Measurements from ENCODE around the gene PCDHGA3.
"Not testable (repeated sequence)": the region's sequence is repeated elsewhere in the genome, so short reads cannot be mapped to it uniquely, and the experiment has no call there.

Gene PCDHGA3

DNA sequence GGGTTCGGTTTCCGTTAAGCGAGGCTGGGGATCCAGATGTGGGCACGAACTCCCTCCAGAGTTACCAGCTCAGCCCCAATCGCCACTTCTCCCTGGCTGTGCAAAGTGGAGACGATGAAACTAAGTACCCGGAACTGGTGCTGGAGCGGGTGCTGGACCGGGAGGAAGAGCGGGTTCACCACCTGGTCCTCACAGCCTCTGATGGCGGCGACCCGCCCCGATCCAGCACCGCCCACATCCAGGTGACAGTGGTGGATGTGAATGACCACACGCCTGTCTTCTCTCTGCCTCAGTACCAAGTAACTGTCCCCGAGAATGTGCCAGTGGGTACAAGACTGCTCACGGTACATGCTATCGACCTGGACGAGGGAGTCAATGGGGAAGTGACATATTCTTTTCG is 39.7 kb downstream of the PCDHGA3 start:
- no peak for DNase-seq (ENCODE audit: low spot score)

DNA sequence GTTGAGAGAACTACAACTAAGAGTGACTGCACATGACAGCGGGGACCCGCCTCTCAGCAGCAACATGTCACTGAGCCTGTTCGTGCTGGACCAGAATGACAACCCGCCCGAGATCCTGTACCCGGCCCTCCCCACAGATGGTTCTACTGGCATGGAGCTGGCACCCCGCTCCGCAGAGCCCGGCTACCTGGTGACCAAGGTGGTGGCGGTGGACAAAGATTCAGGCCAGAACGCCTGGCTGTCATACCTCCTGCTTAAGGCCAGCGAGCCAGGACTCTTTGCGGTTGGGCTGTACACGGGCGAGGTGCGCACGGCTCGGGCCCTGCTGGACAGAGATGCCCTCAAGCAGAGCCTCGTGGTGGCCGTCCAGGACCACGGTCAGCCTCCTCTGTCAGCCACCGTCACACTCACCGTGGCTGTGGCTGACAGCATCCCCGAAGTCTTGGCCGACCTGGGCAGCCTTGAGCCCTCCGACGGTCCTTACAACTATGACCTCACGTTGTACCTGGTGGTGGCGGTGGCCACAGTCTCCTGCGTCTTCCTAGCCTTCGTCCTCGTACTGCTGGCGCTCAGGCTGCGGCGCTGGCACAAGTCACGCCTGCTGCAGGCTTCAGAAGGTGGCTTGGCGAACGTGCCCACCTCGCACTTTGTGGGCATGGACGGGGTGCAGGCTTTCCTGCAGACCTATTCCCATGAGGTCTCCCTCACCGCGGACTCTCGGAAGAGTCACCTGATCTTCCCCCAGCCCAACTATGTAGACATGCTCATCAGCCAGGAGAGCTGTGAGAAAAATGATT is 41.0 kb downstream of the PCDHGA3 start:
- DNase-seq (ENCODE audit: low spot score) = no peak

GRCh38 chr5:141387557-141388311 is 44.1 kb downstream of the PCDHGA3 start, which contains the start of gene PCDHGB4:
Gene PCDHGB4, plus strand, starts transcription at chr5:141387698. Its CDS starts 187 bp downstream, at chr5:141387885.
- not testable (repeated sequence) for DNase-seq (ENCODE audit: low spot score)

DNA sequence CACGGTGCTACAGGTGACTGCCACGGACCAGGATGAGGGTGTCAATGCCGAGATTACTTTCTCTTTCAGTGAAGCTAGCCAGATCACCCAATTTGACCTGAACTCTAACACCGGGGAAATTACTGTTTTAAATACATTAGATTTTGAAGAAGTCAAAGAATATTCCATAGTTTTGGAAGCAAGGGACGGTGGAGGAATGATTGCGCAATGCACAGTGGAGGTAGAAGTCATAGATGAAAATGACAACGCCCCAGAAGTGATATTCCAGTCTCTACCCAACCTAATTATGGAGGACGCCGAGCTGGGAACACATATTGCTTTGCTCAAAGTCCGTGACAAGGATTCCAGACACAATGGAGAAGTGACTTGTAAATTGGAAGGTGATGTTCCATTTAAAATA is 45.0 kb downstream of the PCDHGA3 start:
- no peak for DNase-seq (ENCODE audit: low spot score)

DNA sequence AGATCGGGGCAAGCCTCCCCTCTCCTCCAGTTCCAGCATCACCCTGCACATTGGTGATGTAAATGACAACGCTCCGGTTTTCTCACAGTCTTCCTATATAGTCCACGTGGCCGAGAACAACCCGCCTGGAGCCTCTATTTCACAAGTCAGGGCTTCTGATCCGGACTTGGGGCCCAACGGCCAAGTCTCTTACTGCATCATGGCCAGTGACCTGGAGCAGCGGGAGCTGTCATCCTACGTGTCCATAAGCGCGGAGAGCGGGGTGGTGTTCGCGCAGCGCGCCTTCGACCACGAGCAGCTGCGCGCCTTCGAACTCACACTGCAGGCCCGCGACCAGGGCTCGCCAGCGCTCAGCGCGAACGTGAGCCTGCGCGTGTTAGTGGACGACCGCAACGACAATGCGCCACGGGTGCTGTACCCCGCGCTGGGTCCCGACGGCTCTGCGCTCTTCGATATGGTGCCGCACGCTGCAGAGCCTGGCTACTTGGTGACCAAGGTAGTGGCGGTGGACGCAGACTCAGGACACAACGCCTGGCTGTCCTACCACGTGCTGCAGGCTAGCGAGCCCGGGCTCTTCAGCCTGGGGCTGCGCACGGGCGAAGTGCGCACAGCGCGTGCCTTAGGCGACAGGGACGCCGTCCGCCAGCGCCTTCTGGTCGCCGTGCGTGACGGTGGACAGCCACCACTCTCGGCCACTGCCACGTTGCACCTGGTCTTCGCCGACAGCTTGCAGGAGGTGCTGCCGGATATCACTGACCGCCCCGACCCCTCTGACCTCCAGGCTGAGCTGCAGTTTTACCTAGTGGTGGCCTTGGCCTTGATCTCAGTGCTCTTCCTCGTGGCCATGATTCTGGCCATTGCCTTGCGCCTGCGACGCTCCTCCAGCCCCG is 45.8 kb downstream of the PCDHGA3 start:
- DNase-seq (ENCODE audit: low spot score) = no peak

DNA sequence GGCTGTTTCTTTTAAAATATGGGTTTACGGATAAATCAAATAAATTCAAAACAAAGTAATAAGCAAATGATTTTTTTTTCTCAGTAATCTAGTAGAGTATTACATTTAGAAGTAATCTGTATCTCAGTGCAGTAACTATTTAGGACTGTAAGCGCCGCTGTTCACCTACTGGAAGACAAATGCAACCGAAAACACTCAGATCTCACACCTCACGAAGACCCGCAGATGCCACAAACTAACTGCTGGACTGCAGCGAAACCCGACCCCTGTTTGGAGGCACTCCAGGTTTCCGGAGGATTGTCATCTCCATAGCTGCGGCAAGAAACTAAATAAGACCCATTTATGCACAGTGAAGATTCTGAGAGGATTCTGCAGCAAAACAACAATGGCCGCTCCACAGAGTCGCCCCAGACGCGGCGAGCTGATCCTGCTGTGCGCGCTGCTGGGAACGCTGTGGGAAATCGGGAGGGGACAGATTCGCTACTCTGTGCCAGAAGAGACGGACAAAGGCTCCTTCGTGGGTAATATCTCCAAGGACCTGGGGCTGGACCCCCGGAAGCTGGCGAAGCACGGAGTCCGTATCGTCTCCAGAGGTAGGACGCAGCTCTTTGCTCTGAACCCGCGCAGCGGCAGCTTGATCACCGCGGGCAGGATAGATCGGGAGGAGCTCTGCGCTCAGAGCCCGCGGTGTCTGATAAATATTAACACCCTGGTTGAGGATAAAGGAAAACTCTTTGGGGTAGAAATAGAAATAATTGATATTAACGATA is 49.0 kb downstream of the PCDHGA3 start, which contains the start of gene PCDHGA8:
Gene PCDHGA8, plus strand, starts transcription at position 205 of the 770 bp plus-strand sequence. Its CDS starts 181 bp downstream, at position 386.
- no peak for DNase-seq (ENCODE audit: low spot score)

DNA sequence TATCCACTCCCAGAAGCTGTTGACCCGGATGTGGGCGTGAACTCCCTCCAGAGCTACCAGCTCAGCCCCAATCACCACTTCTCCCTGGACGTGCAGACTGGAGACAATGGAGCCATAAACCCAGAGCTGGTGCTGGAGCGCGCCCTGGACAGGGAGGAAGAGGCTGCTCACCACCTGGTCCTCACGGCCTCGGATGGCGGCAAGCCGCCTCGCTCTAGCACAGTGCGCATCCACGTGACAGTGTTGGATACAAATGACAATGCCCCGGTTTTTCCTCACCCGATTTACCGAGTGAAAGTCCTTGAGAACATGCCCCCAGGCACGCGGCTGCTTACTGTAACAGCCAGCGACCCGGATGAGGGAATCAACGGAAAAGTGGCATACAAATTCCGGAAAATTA is 49.6 kb downstream of the PCDHGA3 start:
- no peak for DNase-seq (ENCODE audit: low spot score)

- not testable (repeated sequence) for DNase-seq (ENCODE audit: low spot score)
These were observed 51.0 kb downstream of the PCDHGA3 start for GRCh38 chr5:141394401-141395187.
